Measurements from ENCODE around the gene BRMS1.
A peak's percentile ranks its signal among the peaks of the same experiment; 100 is the strongest.
"Not testable (repeated sequence)": the region's sequence is repeated elsewhere in the genome, so short reads cannot be mapped to it uniquely, and the experiment has no call there.

The BRMS1 gene

DNA sequence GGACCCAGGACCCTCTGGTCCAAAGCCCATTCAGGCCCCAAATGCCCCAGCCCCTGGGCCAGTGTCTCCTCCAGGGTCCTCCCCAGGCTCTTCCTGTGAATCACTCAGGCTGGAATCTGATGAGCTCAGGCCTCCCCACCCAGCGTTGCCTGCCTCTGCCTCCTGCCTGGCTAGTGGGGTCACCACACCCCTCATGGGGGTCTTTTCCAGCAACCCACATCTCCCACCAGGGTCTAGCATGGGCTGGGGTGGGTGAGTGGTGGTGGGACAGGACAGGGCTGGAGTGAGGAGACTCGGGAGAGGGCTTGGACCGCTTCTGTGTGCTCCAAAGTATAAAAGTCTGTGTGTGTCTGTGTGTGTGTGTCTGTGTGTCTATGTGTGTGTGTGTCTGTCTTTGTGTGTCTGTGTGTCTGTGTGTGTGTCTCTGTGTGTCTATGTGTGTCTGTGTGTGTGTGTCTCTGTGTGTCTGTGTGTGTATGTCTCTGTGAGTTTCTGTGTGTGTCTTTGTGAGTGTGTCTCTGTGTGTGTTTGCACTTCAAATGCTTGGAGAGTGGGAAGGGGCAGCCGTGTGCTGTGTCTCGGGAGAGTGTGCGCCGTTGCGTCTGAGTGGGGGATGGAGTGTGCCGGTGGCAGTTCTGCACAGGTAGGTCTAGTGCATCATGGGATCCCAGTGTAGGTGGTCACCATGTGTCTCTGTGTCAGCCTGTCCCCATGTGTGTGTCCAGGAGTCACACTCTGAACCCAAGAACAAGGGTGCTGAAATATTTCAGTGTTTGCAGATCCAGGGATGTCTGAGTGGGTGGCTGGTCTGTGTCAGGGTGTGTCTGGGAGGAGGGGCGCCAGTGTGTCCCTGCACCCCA is 17.5 kb downstream of the BRMS1 start:
- Mint-ChIP-seq H3K27me3 (peaks cover 5% of the 10 kb centered on the region), H3K27ac (no peak overlapping the region), H3K36me3 (ENCODE audit: low read depth) (peaks cover 9% of the 10 kb centered on the region), H3K4me1 (ENCODE audit: low read depth) (peaks cover 13% of the 10 kb centered on the region), H3K4me3 (no peak overlapping the region), H3K9me3 (no peaks in the 10 kb centered on the region)
- intact Hi-C loops (cut with micrococcal nuclease), result loop anchor here (1.0 kb wide), 1 partner anchor 16 kb away; no protein-coding TSS in a partner anchor

GRCh38 chr11:66326261-66327111 is 18.4 kb downstream of the BRMS1 start:
- Mint-ChIP-seq H3K36me3 (ENCODE audit: low read depth) (peaks cover under 1% of the 10 kb centered on the region), H3K27ac (peak overlapping the region; percentile 1), H3K4me3 (no peak overlapping the region), H3K4me1 (ENCODE audit: low read depth) (peaks cover 13% of the 10 kb centered on the region), H3K27me3 (peaks cover 5% of the 10 kb centered on the region), H3K9me3 (no peaks in the 10 kb centered on the region)
- intact Hi-C loops (cut with micrococcal nuclease), result no loop called here

GRCh38 chr11:66325263-66325671 is 19.6 kb downstream of the BRMS1 start:
- H3K4me1 Mint-ChIP-seq (ENCODE audit: low read depth), result peaks cover 13% of the 10 kb centered on the region
- no peak overlapping the region for H3K4me3 Mint-ChIP-seq
- H3K27ac Mint-ChIP-seq, result no peak overlapping the region
- no peaks in the 10 kb centered on the region for H3K9me3 Mint-ChIP-seq
- H3K36me3 Mint-ChIP-seq (ENCODE audit: low read depth), result no peaks in the 10 kb centered on the region
- intact Hi-C loops (cut with micrococcal nuclease), result no loop called here
- H3K27me3 Mint-ChIP-seq, result peaks cover 6% of the 10 kb centered on the region

- no peaks in the 10 kb centered on the region for H3K36me3 Mint-ChIP-seq (ENCODE audit: low read depth)
Observed at GRCh38 chr11:66324664-66325063, 20.2 kb downstream of the BRMS1 start.

DNA sequence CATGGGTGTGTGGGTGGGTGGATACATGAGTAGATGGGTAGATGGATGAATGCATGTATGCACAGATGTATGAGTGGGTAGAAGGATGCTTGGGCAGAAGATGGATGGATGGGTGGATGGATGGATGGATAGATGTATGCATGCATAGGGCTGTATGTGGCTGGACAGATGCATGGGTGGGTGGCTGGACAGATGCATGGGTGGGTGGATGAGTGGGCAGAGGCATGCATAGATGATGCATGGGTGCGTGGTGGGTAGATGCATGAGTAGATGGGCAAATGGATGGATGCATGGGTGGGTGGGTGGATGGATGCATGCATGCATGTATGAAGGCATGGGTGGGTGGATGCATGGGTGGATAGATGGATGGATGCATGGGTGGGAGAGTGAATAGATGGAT is 21.2 kb downstream of the BRMS1 start:
- no peak overlapping the region for H3K27ac Mint-ChIP-seq
- no peak overlapping the region for H3K4me3 Mint-ChIP-seq
- no peaks in the 10 kb centered on the region for H3K9me3 Mint-ChIP-seq
- intact Hi-C loops (cut with micrococcal nuclease), result no loop called here
- H3K36me3 Mint-ChIP-seq (ENCODE audit: low read depth), result no peaks in the 10 kb centered on the region
- peaks cover 4% of the 10 kb centered on the region for H3K27me3 Mint-ChIP-seq
- peaks cover 19% of the 10 kb centered on the region for H3K4me1 Mint-ChIP-seq (ENCODE audit: low read depth)

More at GRCh38 chr11:66324664-66325063, 20.2 kb downstream of the BRMS1 start:
- H3K27me3 Mint-ChIP-seq, result peaks cover 4% of the 10 kb centered on the region
- no peak overlapping the region for H3K27ac Mint-ChIP-seq
- H3K4me1 Mint-ChIP-seq (ENCODE audit: low read depth), result peaks cover 13% of the 10 kb centered on the region
- intact Hi-C loops (cut with micrococcal nuclease), result no loop called here
- no peak overlapping the region for H3K4me3 Mint-ChIP-seq
- no peaks in the 10 kb centered on the region for H3K9me3 Mint-ChIP-seq

DNA sequence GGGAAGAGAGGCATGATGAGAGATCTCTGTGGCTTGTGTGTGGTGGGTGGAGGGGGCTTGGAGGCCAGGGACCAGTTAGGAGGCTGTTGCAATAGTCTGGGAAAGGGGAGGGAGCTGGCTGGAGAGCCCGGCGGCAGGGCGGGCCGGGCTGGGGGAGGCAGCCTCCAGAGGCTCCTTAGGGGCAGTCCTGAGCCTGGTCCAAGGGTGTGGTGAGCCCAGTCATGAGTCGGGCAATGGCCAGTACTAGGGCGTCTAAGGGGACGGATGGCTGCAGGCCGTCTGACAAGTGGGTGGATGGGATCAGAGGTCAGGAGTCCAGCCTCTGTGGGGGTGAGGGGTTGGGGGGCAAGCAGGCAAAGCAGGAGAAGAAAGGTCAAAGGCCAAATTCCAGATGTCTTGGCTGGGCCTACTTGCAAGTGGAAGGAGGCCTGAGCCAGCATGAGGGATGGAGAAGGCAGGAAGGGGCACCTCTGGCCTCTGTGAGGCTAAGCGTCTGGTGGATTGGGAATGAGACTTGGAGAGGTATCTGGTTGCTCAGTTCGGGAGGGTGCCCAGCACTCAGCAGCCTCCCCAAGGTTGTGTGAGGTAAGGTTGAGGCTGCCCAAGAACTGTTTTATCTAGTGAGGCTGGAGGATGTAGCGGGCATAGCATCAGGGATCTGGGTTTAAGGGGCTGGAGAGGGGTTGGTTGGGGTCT is 22.0 kb downstream of the BRMS1 start:
- Mint-ChIP-seq H3K9me3 (no peaks in the 10 kb centered on the region), H3K27ac (no peak overlapping the region), H3K36me3 (ENCODE audit: low read depth) (no peaks in the 10 kb centered on the region), H3K4me3 (no peak overlapping the region), H3K27me3 (peaks cover 4% of the 10 kb centered on the region), H3K4me1 (ENCODE audit: low read depth) (peaks cover 22% of the 10 kb centered on the region)
- intact Hi-C loops (cut with micrococcal nuclease), result no loop called here

- no peak overlapping the region for H3K27ac Mint-ChIP-seq
- H3K36me3 Mint-ChIP-seq (ENCODE audit: low read depth), result no peaks in the 10 kb centered on the region
- H3K4me1 Mint-ChIP-seq (ENCODE audit: low read depth), result peaks cover 31% of the 10 kb centered on the region
- no peak overlapping the region for H3K4me3 Mint-ChIP-seq
- H3K9me3 Mint-ChIP-seq, result no peaks in the 10 kb centered on the region
- H3K27me3 Mint-ChIP-seq, result peaks cover 7% of the 10 kb centered on the region
- intact Hi-C loops (cut with micrococcal nuclease), result no loop called here
Observed at GRCh38 chr11:66321606-66322005, 23.3 kb downstream of the BRMS1 start.

DNA sequence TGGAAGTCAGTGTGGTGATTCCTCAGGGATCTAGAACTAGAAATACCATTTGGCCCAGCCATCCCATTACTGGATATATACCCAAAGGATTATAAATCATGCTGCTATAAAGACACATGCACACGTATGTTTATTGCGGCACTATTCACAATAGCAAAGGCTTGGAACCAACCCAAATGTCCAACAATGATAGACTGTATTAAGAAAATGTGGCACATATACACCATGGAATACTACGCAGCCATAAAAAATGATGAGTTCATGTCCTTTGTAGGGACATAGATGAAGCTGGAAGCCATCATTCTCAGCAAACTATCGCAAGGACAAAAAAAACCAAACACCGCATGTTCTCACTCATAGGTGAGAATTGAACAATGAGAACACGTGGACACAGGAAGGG is 24.2 kb downstream of the BRMS1 start:
- intact Hi-C loops (cut with micrococcal nuclease); H3K36me3 Mint-ChIP-seq (ENCODE audit: low read depth); H3K4me3 Mint-ChIP-seq; H3K27ac Mint-ChIP-seq; H3K9me3 Mint-ChIP-seq: not testable (repeated sequence)
- peaks cover 27% of the 10 kb centered on the region for H3K4me1 Mint-ChIP-seq (ENCODE audit: low read depth)
- H3K27me3 Mint-ChIP-seq, result peaks cover 11% of the 10 kb centered on the region

GRCh38 chr11:66320289-66320688 is 24.6 kb downstream of the BRMS1 start:
- H3K27me3 Mint-ChIP-seq, result peaks cover 15% of the 10 kb centered on the region
- H3K4me3 Mint-ChIP-seq; H3K27ac Mint-ChIP-seq; H3K36me3 Mint-ChIP-seq (ENCODE audit: low read depth); intact Hi-C loops (cut with micrococcal nuclease); H3K9me3 Mint-ChIP-seq: not testable (repeated sequence)
- peaks cover 27% of the 10 kb centered on the region for H3K4me1 Mint-ChIP-seq (ENCODE audit: low read depth)

DNA sequence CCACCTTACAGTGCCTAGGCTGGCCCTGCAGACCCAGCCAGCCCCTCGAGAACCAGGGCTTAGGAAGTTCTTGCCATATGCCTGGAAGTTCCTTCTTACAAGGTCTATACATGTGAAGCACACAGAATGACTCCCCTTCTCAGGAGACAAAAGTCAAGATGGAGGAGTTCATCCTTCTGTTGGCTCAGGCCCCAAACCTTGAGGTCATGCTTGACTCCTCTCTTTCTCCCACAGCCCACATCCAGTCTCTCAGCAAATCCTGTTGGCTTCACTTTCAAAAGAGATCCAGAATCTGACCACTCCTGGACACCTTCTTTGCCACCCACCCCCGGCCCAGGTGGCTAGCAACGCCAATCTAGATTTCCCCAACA is 26.3 kb downstream of the BRMS1 start:
- Mint-ChIP-seq H3K27me3 (peaks cover 27% of the 10 kb centered on the region), H3K36me3 (ENCODE audit: low read depth) (no peaks in the 10 kb centered on the region), H3K9me3 (no peaks in the 10 kb centered on the region), H3K27ac (peak overlapping the region; percentile 45), H3K4me3 (no peak overlapping the region), H3K4me1 (ENCODE audit: low read depth) (peaks cover 39% of the 10 kb centered on the region)
- intact Hi-C loops (cut with micrococcal nuclease), result no loop called here

DNA sequence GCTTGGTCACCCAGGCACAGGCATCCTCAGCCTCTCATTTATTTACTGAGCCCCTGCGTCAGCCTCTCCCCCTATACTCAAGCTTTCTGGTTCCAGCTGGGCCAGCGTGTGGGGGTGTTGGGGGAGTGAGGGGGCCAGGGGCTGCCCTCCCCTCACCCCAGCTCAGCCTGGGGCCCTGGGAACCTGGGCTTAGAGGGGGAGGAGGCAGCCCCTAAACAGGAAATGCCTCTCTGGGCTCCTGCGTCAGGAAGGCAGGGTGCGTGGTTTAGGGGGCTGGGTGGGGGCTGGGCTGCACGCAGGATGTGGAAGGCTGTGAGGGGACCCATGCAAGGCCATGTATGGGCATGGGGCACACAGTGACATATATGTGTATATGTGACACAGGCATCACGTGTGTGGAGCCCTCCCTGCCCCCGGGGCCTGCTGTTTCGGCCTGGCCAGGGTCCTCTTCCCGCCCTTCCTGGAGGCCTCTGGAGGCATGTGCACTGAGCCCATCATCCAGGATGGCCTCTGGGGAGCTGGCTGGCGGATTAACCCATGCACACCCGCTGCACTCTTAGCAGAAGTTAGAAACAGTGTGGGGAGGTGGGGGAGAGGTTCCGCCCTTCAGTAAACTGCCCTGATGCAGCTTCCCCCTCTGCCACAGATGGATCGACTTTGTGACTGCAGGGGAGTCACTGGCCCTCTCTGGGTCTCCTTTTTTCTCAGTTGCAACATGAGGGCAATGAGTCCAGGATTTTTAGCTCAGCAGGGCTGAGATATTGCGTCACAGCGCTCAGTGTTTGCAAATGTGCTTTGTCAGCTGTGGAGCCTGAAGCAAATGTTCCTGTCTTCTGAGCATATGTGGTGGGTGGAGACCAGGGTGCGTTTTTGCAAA is 26.9 kb downstream of the BRMS1 start:
- Mint-ChIP-seq H3K4me1 (ENCODE audit: low read depth) (peaks cover 45% of the 10 kb centered on the region), H3K27me3 (peaks cover 27% of the 10 kb centered on the region), H3K27ac (peak overlapping the region; percentile 45), H3K4me3 (no peak overlapping the region), H3K9me3 (no peaks in the 10 kb centered on the region), H3K36me3 (ENCODE audit: low read depth) (no peaks in the 10 kb centered on the region)
- intact Hi-C loops (cut with micrococcal nuclease), result no loop called here

DNA sequence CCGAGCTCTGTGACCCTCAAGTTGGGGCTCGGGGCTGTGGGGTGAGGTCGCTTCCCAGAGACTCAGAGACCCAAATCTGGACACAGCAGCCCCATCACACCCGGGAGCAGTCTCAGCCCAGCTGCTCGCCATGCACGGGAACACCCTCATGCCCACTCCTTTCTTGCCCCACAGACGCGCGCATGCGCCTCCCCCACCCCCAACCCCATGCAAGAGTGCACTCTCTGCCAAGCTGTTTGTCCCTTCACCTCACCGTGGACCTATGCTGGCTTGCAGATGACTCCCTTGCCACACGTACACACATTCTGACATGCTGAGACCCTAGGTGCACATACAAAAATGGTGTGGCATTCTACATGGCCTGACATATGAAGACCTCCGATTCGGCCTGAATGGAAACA is 27.6 kb downstream of the BRMS1 start:
- Mint-ChIP-seq H3K4me3 (no peak overlapping the region), H3K9me3 (no peaks in the 10 kb centered on the region), H3K27ac (peak overlapping the region; percentile 45), H3K4me1 (ENCODE audit: low read depth) (peaks cover 46% of the 10 kb centered on the region), H3K36me3 (ENCODE audit: low read depth) (no peaks in the 10 kb centered on the region), H3K27me3 (peaks cover 27% of the 10 kb centered on the region)
- intact Hi-C loops (cut with micrococcal nuclease), result no loop called here

- H3K4me1 Mint-ChIP-seq (ENCODE audit: low read depth), result peaks cover 49% of the 10 kb centered on the region
- no peaks in the 10 kb centered on the region for H3K36me3 Mint-ChIP-seq (ENCODE audit: low read depth)
- H3K4me3 Mint-ChIP-seq, result no peak within 1 kb of the TSS
Observed at GRCh38 chr11:66316849-66317251, 28.1 kb downstream of the BRMS1 start, which contains the start of gene CD248. Gene CD248, minus strand, starts transcription at chr11:66317044. Its CDS starts 17 bp downstream, at chr11:66317027.

More at GRCh38 chr11:66316849-66317251, 28.1 kb downstream of the BRMS1 start, which contains the start of gene CD248:
- Mint-ChIP-seq H3K27ac (peak within 1 kb of the TSS; percentile 45), H3K27me3 (peaks cover 27% of the 10 kb centered on the region), H3K9me3 (no peaks in the 10 kb centered on the region)
- intact Hi-C loops (cut with micrococcal nuclease), result no loop called here

All from dendritic cell treated with granulocyte-macrophage colony-stimulating factor and Interleukin-4, amounts not matched to agents 40 ng/mL and 50 ng/mL, for 4 days (primary cell).